GM20000 (cell line): ENCODE results near the gene S100A5.
"Not testable (repeated sequence)": the region's sequence is repeated elsewhere in the genome, so short reads cannot be mapped to it uniquely, and the experiment has no call there.

ENCODE experiments used
- DNase-seq: peaks from one replicate; pipeline ENCODE4 v3.0.0; 2012; ENCODE audit warnings: low spot score
- CTCF ChIP-seq: IDR thresholded peaks from 2 replicates; pipeline ENCODE4 v1.5.1; 2012; ENCODE audit warnings: mild to moderate bottlenecking, control low read depth; ENCODE audit errors: extremely low read depth, missing control alignments

S100A5 gene

GRCh38 chr1:153540394-153541361 is at the start of gene S100A5:
Gene S100A5, minus strand, starts transcription at chr1:153540934. Its CDS starts 743 bp downstream, at chr1:153540191.
- no peak for DNase-seq

DNA sequence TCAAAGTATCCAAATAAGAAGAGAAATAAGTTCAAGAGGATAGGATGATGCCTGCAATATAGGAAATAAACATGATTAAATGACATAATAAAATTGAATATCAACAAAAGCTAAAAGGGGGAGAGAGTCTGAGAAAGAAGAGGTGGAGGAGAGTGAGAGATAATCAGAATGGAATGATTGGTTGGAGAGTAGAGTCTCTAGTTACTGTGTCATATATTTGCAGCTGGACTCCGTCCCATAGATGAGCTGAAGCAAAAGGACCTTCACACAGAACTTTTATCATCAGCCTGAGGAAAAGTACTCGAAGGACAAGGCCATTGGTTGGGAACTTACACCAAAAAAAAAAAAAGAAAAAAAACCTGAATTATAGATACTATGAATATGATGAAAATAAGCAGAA is 47.7 kb upstream of the S100A5 start:
- no peak for DNase-seq
- no peak for TF ChIP-seq CTCF

More at GRCh38 chr1:153540394-153541361, at the start of gene S100A5:
- no peak for TF ChIP-seq CTCF

- DNase-seq, result not testable (repeated sequence)
These were observed 47.3 kb upstream of the S100A5 start for GRCh38 chr1:153588033-153588432.

DNA sequence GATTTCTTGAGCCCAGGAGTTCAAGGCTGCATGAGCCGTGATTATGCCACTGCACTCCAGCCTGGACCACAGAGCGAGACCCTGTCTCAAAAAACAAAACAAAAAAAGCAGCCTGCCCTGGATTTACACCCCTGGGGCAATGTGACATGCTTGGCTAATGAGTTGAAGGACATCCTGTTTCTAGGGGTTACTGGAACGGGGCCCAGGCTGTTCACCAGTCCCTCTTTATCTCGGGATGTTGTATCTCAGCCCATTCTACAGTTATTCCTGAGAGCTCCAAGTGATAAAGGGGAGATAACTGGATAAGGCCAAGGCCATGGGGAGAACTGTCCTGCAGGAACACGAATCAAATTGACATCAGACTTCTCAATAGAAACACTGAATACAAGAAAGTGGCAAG is 46.6 kb upstream of the S100A5 start:
- DNase-seq, result no peak
- no peak for TF ChIP-seq CTCF

- DNase-seq, result no peak
- TF ChIP-seq CTCF, result no peak
These were observed 45.6 kb upstream of the S100A5 start for GRCh38 chr1:153586347-153586746.

- no peak for DNase-seq
These were observed 44.3 kb upstream of the S100A5 start for GRCh38 chr1:153585006-153585405.

DNA sequence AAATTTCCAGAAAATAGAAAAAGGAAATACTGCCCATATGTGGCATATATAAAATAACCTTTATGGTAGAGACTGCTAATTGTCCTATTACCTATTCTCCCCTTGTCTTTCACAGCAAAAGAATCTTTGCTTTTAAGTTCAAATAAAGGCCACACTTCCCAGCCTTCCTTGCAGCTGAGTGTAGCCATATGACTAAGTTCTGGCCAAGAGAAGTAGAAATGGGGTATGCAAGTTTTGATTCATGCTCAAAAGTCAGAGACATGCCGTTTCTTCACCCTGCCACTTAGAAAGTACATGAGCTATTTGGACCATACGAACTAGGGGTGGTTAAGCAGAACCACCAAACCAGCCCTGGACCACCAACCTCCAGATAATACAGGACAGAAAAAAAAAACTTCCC is 43.2 kb upstream of the S100A5 start:
- TF ChIP-seq CTCF, result no peak
- no peak for DNase-seq

More at GRCh38 chr1:153585006-153585405, 44.3 kb upstream of the S100A5 start:
- TF ChIP-seq CTCF, result no peak

DNA sequence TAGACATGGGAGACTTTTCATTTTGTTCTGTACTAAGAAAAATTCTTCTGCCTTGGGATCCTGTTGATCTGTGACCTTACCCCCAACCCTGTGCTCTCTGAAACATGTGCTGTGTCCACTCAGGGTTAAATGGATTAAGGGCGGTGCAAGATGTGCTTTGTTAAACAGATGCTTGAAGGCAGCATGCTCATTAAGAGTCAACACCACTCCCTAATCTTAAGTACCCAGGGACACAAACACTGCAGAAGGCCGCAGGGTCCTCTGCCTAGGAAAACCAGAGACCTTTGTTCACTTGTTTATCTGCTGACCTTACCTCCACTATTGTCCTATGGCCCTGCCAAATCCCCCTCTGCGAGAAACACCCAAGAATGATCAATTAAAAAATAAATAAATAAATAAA is 42.8 kb upstream of the S100A5 start:
- DNase-seq, result not testable (repeated sequence)

DNA sequence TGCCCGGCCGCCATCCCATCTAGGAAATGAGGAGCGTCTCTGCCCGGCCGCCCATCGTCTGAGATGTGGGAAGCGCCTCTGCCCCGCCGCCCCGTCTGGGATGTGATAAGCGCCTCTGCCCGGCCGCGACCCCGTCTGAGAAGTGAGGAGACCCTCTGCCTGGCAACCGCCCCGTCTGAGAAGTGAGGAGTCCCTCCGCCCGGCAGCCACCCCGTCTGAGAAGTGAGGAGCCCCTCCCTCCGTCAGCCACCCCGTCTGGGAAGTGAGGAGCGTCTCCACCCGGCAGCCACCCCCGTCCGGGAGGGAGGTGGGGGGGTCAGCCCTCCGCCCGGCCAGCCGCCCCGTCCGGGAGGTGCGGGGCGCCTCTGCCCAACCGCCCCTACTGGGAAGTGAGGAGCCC is 42.1 kb upstream of the S100A5 start:
- not testable (repeated sequence) for DNase-seq
